ENCODE results near the gene KANK2. TPM values are rescaled to one million over a fixed set of nuclear protein-coding genes. Genes with fewer than 3 reads are reported as not detected.
A peak's percentile ranks its signal among the peaks of the same experiment; 100 is the strongest.

Gene KANK2
- total and polyA plus RNA-seq, 2 of the 8 experiments (the other 6 are each of a cell fraction or from before 2014, with no cell fraction given), result 25.2 to 42.3 TPM

DNA sequence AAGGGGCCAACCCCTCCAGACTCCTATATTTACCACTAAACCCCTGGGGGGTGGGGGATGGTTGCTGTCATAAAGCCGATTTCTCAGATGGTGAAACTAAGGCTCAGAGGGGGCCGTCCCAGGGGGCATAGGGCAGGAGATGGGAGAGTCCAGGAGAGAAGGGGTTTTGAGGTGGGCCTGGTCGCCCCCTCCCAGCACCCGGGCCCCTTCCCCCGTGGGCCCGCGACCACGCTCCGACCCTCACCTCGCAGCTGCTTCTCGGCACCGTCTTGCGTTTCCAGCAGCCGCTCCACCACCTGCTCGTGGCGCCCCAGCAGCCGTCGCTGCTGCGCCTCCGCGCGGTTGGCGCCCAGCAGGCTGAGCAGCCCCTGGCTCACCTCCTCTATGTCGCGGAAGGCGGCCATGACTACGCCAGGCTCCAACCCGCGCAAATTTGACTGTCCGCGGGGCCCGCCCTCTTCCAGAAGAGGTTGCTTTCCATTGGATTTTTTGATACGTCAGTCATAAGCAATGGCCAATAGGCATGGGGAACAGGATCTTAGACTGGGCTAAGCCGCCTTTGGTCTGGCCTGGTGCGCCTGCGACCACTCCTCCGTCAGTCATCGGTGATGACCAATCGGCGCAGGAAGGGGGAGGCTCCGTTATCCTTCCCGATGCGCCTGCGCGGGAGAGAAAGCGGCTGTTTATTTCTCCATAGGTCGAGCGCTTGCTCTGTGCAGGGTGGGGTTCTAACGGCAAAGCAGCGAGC, 41.8 kb downstream of the KANK2 start, which contains the start of gene SPC24 (continued):
- TF ChIP-seq ASH2L (IDR thresholded peaks at IDR 0.05; ENCODE audit: low read length), result peak; percentile 72
- no peak for TF ChIP-seq TEAD4 (IDR thresholded peaks at IDR 0.05; ENCODE audit: low read depth, low read length)
- peak; percentile 89 for TF ChIP-seq POLR2AphosphoS5 (IDR thresholded peaks at IDR 0.05; ENCODE audit: low read depth, low read length)
- peak; percentile 94 for TF ChIP-seq TBP (IDR thresholded peaks at IDR 0.05; ENCODE audit: low read depth, low read length)
- peak; percentile 49; the same call in 1 of the 2 replicates for TF ChIP-seq GTF2F1 (IDR thresholded peaks at IDR 0.05; ENCODE audit: borderline replicate concordance, low read depth, low read length)
- TF ChIP-seq FOSL1 (IDR thresholded peaks at IDR 0.05; ENCODE audit: insufficient read depth, low read depth, low read length), result no peak
- no peak for TF ChIP-seq EZH2 (IDR thresholded peaks at IDR 0.05; ENCODE audit: low read depth, low read length, severe bottlenecking)
- no peak; a peak in 1 of 4 replicates for TF ChIP-seq HDAC2 (IDR thresholded peaks at IDR 0.05; ENCODE audit: borderline replicate concordance in 1 of 2, low read depth in 2 of 2, low read length in 2 of 2)
- no peak for TF ChIP-seq EGR1 (IDR thresholded peaks at IDR 0.05; ENCODE audit: borderline replicate concordance, low read depth, low read length)
- peak; percentile 11; the same call in 1 of the 2 replicates for TF ChIP-seq JUND (IDR thresholded peaks at IDR 0.05; ENCODE audit: low read length)
- TF ChIP-seq PHF8 (conservative IDR thresholded peaks at IDR 0.05; ENCODE audit: low read depth, low read length), result peak; percentile 97
- no peak for TF ChIP-seq HDAC6 (IDR thresholded peaks at IDR 0.05; ENCODE audit: low read depth, low read length)
- peak; percentile 86 for TF ChIP-seq CHD2 (IDR thresholded peaks at IDR 0.05; ENCODE audit: low read length)
- TF ChIP-seq BCL11A (IDR thresholded peaks at IDR 0.05; ENCODE audit: low read depth in 2 of 2, low read length in 2 of 2), result no peak
- TF ChIP-seq, protein P1, sequence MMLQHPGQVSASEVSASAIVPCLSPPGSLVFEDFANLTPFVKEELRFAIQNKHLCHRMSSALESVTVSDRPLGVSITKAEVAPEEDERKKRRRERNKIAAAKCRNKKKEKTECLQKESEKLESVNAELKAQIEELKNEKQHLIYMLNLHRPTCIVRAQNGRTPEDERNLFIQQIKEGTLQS (IDR thresholded peaks at IDR 0.05; ENCODE audit: insufficient read depth, low read depth, low read length), result no peak
- TF ChIP-seq, protein P2, sequence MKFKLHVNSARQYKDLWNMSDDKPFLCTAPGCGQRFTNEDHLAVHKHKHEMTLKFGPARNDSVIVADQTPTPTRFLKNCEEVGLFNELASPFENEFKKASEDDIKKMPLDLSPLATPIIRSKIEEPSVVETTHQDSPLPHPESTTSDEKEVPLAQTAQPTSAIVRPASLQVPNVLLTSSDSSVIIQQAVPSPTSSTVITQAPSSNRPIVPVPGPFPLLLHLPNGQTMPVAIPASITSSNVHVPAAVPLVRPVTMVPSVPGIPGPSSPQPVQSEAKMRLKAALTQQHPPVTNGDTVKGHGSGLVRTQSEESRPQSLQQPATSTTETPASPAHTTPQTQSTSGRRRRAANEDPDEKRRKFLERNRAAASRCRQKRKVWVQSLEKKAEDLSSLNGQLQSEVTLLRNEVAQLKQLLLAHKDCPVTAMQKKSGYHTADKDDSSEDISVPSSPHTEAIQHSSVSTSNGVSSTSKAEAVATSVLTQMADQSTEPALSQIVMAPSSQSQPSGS (IDR thresholded peaks at IDR 0.05; ENCODE audit: low read length), result 0 out of 2 replicates have a peak, but pooled peaks have one; percentile 35
- TF ChIP-seq MAFK (IDR thresholded peaks at IDR 0.05; ENCODE audit: low read depth, low read length), result no peak
- TF ChIP-seq YY1 (IDR thresholded peaks at IDR 0.05; ENCODE audit: low read depth, low read length), result peak; percentile 95
- TF ChIP-seq POLR2A (IDR thresholded peaks at IDR 0.05; ENCODE audit: control extremely low read depth in 1 of 2, low read depth in 2 of 2, low read length in 2 of 2), result peak; percentile 88 to 91
- TF ChIP-seq RXRA (IDR thresholded peaks at IDR 0.05; ENCODE audit: insufficient read depth, low read depth, low read length), result no peak

All from H1 (cell line).